H1 (cell line): ENCODE data around the gene MAP4K4.

Source experiments
- BRCA1 ChIP-seq: IDR thresholded peaks from 2 replicates; pipeline ENCODE4 v1.6.1; 2012; ENCODE audit warnings: low read depth, low read length, improper control_type of control experiment
- CEBPB ChIP-seq: IDR thresholded peaks from 2 replicates; pipeline ENCODE4 v1.6.1; 2012; ENCODE audit warnings: low read depth, low read length
- EP300 ChIP-seq, 2 experiments: IDR thresholded peaks; 1 replicate in 1 of 2; 2 replicates in 1 of 2; pipeline ENCODE4 v1.6.1; 2011 to 2012; ENCODE audit warnings: low read depth in 2 of 2, low read length in 2 of 2, mild to moderate bottlenecking in 2 of 2, borderline replicate concordance in 1 of 2, inconsistent platforms in 1 of 2, moderate library complexity in 1 of 2
- MAFK ChIP-seq: IDR thresholded peaks from 2 replicates; pipeline ENCODE4 v1.6.1; 2012; ENCODE audit warnings: low read depth, mild to moderate bottlenecking, improper control_type of control experiment, low read length
- POLR2AphosphoS5 ChIP-seq: IDR thresholded peaks from 2 replicates; pipeline ENCODE4 v1.6.1; 2011; ENCODE audit warnings: low read depth, low read length
- SP1 ChIP-seq: IDR thresholded peaks from 2 replicates; pipeline ENCODE4 v1.6.1; 2011; ENCODE audit warnings: low read depth, low read length
- SP2 ChIP-seq: IDR thresholded peaks from 2 replicates; pipeline ENCODE4 v1.6.1; 2012; ENCODE audit warnings: mild to moderate bottlenecking, low read length, inconsistent platforms
- ZNF274 ChIP-seq: IDR thresholded peaks from 2 replicates; pipeline ENCODE4 v1.7.0; 2012; ENCODE audit warnings: low read length, borderline replicate concordance; ENCODE audit errors: extremely low read depth
- TF ChIP-seq, protein P1 (sequence below): IDR thresholded peaks from 2 replicates; pipeline ENCODE4 v1.6.1; 2012; ENCODE audit warnings: inconsistent platforms
- TF ChIP-seq, protein P2 (sequence below), 3 experiments: IDR thresholded peaks; 1 replicate in 2 of 3; 2 replicates in 1 of 3; pipeline versions ENCODE4 v1.5.1 to v1.6.1; 2011; ENCODE audit warnings: low read length in 3 of 3, mild to moderate bottlenecking in 3 of 3, inconsistent platforms in 2 of 3, low read depth in 1 of 3, moderate library complexity in 1 of 3; ENCODE audit not compliant: insufficient read depth in 1 of 3; ENCODE audit errors: control extremely low read depth in 1 of 3

DNA sequence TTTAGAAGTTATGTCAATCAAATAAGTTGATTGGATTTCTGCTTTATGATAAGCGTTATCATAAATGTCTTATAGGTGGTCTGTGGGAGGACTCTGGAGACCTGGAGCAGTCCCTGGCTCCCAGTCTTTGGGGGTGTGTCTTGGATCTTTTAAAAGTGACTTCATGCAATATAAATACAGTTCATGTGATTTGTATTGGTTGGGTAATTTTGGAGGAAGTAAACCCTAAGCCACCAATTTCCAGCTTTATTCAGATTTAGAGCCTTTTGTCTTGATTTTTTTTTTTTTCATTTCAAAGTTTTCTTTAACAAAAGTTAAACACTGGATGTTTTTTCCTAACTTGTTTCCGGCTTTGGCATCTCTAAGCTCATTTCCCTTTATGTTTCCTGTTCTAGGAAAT lies 68.8 kb downstream of the MAP4K4 start:
- TF ChIP-seq, protein P1, sequence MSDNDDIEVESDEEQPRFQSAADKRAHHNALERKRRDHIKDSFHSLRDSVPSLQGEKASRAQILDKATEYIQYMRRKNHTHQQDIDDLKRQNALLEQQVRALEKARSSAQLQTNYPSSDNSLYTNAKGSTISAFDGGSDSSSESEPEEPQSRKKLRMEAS = no peak
- TF ChIP-seq MAFK = no peak
- TF ChIP-seq, protein P2, sequence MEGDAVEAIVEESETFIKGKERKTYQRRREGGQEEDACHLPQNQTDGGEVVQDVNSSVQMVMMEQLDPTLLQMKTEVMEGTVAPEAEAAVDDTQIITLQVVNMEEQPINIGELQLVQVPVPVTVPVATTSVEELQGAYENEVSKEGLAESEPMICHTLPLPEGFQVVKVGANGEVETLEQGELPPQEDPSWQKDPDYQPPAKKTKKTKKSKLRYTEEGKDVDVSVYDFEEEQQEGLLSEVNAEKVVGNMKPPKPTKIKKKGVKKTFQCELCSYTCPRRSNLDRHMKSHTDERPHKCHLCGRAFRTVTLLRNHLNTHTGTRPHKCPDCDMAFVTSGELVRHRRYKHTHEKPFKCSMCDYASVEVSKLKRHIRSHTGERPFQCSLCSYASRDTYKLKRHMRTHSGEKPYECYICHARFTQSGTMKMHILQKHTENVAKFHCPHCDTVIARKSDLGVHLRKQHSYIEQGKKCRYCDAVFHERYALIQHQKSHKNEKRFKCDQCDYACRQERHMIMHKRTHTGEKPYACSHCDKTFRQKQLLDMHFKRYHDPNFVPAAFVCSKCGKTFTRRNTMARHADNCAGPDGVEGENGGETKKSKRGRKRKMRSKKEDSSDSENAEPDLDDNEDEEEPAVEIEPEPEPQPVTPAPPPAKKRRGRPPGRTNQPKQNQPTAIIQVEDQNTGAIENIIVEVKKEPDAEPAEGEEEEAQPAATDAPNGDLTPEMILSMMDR (IDR thresholded peaks at IDR 0.05; ENCODE audit: control extremely low read depth in 1 of 3, insufficient read depth in 1 of 3, low read depth in 1 of 3, low read length in 3 of 3) = no peak
- no peak for TF ChIP-seq CEBPB
- TF ChIP-seq EP300 (IDR thresholded peaks at IDR 0.05; ENCODE audit: borderline replicate concordance in 1 of 2, low read depth in 2 of 2, low read length in 2 of 2) = no peak
- no peak for TF ChIP-seq POLR2AphosphoS5
- TF ChIP-seq BRCA1 = no peak
- TF ChIP-seq SP2 = no peak
- TF ChIP-seq ZNF274 = no peak
- TF ChIP-seq SP1 = no peak
